Gastrocnemius medialis (tissue), 4 donors: ENCODE data around the gene FAM78B.

Source experiments
- CTCF ChIP-seq, 5 experiments: fragments of 450-650 bp in 3 of 5; fragments of 200-600 bp in 2 of 5; sonication (generic) in 2 of 5; IDR thresholded peaks in 4 of 5; conservative IDR thresholded peaks in 1 of 5; 1 replicate in 4 of 5; 2 replicates in 1 of 5; pipeline ENCODE4 v1.5.1; 2016 to 2019; ENCODE audit warnings: antibody characterized with exemption in 5 of 5, mild to moderate bottlenecking in 3 of 5, moderate library complexity in 3 of 5
- POLR2A ChIP-seq, 2 donors: fragments of 450-650 bp; IDR thresholded peaks; one replicate each; pipeline ENCODE4 v1.6.1; 2017; ENCODE audit warnings: antibody characterized with exemption in 2 of 2, mild to moderate bottlenecking in 2 of 2, moderate library complexity in 2 of 2

GRCh38 chr1:166053395-166053794 is 113.4 kb downstream of the FAM78B start:
- TF ChIP-seq CTCF (IDR thresholded peaks at IDR 0.05 in 4 of 5, conservative IDR thresholded peaks at IDR 0.05 in 1 of 5) (no peak), POLR2A (IDR thresholded peaks at IDR 0.05) (no peak)
